Stimulated activated CD8-positive, alpha-beta memory T cell treated with anti-CD3 and anti-CD28 coated beads, Interleukin-15, amount 100 ng/mL, for 48 hours (primary cell): Measurements from ENCODE around the gene ERV3-1.
A peak's percentile ranks its signal among the peaks of the same experiment; 100 is the strongest.
"Not testable (repeated sequence)": the region's sequence is repeated elsewhere in the genome, so short reads cannot be mapped to it uniquely, and the experiment has no call there.

ENCODE experiments used
- DNase-seq, 2 donors: peaks; one replicate each; pipeline ENCODE4 v3.0.0-alpha.2; 2020; ENCODE audit warnings: low read depth in 2 of 2

The ERV3-1 gene

DNA sequence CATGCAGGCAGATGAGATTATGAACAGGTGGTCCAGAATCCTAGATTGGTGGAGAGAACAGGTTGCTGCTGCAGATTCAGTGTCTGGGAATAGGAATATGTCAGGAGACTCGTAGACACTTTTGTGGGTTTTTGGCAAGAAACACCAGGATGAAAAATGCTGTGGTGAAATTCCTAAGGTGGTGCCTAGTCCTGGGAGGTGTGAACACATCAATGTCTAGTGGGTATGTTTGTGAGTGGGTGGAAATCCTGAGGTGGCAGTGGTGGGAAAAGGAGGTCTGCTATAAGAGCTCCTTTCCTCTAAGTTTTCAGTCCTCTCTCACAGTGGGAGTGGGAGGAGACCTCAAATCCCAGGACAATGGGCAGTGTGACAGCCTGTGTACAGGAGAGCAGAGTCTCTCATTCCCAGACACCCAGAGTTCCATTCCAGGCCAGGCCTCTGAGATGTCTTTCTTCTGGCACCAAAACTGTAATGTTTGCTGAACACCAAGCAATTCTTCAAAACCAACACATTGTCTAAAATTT is 5.1 kb downstream of the ERV3-1 start:
- DNase-seq, result no peak

DNA sequence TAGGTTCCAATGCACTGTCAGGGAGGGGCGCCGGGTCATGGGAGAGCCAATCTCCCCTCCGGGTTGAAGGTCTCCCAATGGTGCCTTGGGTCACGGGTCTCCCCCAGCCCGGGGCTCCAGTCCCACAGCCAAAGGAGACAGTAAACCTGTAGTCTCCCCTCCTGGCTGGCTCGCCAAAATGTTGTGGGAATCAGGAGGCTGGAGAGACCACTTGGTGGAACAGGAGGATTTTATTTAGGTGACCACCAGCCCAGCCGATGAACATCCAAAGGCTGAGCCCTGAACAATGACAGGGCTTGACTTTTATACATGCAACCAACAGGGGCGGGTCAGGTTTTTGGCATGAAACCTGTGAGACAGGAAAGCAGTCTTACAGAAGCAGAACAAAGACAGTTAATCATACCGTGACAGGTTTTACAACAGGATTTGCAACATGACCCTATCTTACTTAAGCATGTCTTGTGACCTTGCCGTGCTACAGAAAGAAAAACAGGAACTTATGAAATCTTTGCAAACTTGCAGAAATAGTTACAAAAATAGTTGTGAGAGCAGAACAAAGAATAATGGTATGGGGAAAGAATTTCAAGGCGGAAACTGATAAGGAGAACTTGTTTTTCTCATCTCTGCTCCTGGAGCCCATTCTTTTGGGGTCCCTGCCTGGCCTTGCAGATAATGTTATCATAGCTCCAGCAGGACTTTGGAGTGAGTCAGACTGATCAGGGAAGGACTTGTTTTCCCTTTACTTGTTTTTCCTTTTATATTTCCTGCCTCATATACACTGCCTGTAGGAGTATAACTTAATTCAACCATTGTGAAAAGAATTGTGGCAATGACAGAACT is 7.1 kb downstream of the ERV3-1 start:
- no peak for DNase-seq

DNA sequence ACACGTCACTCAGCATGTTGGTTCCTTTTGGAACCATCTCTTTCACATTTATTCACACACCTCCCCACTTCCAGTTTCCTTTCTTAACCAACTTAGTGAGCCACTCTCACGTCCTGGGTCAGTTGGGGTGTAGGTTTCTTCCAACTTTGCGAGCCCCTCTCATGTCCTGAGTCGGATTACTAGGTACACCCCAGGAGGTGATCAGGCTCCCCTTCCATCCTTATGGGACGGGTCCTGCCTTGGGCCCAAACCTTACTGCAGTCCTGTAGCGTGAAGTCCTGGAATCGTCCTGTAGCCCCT is 7.7 kb downstream of the ERV3-1 start:
- DNase-seq, result no peak

DNA sequence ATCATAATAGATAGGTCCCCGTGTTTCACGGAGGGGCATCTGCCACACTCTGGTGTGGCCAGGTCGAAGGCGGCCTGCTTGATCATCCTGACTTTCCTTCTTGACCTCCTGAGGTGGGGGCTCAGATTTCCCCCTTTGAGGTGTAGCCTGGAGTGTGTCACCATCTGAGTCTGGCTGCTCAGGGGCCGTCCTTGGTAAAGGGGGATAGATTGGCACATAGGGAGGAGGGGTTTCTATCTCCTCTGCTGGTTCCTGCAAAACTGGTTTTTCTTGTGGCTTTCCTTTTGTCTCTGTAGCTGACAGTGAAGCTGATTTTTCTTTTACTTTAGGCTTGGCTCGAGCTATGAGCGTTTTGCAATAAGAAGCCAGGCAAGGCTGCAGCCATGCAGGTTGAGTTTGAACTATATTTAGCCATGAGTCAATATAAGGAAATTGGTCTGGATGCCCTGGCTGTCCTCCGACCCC is 8.5 kb downstream of the ERV3-1 start:
- no peak for DNase-seq

DNA sequence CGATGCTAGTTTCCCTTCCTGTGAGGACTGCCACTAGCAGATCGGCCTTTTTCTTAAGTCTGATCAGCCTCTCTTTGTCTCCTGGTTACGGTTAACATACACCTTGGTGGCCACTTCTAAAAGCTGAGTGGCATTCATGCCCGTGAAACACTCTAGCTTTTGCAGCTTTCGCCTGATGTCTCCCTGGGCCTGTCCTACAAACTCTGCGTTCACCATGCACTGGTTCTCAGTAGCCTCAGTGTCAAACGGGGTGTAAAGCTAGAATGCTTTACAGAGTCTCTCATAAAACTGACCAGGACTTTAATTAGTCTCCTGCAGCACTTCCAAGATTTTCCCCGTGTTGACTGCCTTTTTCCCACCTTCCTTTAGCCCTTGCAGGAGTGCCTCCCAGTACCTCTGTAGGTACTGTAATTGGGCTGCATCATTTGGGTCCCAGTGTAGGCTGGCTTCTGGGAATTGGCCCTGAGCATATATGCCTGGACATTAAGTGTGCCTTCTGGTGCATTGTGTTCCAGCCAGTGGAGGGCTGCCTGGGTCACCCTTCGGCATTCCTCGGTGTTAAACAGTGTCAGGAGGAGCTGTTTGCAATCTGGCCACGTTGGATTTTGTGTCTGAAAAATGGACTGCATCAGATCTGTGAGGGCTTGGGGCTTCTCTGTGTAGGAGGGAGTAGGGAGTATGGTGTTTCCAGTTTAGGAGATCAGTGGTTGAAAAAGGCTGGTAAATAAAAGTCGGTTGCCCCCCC is 9.2 kb downstream of the ERV3-1 start:
- DNase-seq, result no peak

DNA sequence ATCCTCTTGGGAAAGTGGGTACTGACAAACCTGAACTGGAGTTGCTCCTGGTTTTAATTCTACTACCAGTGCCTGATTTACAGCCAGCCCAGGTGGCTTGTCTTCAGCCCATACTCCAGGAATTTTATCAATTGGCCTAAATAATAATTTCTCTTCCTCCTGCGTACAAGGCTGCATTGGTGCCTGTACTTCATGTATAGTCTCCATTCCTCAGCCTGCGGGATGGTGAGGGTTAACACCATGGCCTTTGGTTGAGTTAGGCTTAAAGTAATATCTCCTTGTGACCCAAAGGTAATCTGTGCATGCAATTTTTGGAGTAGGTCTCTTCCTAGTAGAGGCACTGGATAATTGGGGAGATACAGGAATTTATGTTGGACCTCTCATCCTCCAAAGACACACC is 10.2 kb downstream of the ERV3-1 start:
- no peak for DNase-seq

DNA sequence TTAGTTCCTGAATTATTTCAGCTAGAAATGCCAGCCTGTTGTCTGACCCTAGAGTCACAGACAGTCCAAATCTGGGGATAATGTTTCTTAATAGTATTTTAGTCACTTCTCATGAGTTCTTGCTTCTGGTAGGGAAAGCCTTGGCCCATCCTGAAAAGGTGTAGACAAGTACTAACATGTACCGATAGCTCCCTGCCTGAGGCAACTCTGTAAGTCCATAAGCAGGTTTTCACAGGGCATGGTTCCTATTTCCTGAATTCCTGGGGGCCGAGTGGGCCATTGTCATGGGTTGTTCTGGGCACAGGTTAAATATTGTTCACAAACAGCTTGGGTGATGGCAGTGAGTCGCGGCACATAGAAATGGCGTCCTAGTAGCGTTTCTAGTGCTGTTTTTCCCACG is 12.6 kb downstream of the ERV3-1 start:
- no peak for DNase-seq

DNA sequence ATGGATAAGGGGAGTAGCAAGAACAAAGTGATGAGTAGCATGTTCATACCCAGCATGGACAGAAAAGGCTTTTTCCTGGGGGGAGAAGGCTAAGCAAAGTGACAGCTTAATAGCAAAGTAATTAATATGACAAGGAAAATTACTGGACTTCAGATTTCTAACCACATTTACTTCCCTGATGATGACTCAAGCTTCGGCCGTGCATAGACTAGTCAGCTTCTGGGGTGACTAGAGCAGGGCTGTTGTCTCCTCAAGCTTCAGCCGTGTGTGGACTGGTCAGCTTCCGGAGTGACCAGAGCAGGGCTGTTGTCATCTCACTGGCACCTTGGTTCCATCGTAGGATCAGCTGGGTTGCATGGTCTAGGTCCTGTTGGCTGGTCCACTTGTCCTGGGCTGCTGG is 13.5 kb downstream of the ERV3-1 start:
- no peak for DNase-seq

DNA sequence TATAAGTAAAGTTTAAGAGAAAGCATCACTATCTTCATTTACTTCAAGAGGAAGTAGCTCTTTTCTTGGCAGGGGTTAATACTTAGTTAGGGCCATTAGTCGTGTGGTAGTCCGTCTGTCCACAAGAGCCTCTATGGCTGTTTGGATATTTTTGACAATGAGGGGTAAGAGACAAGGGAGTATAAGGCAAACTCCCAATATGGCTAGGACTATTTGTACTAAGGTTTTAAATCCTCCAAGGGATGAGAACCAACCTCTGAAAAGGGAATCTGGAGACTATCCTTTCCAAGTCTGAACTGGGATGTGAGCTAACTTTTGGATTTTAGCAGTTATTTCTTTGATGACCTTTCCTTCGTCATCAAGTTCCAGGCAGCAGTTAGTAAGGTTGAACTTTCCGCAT is 15.6 kb downstream of the ERV3-1 start, which contains the start of gene ZNF117:
ZNF117 (minus strand) TSS at position 101 of the 400 bp plus-strand sequence.
- DNase-seq, result no peak

DNA sequence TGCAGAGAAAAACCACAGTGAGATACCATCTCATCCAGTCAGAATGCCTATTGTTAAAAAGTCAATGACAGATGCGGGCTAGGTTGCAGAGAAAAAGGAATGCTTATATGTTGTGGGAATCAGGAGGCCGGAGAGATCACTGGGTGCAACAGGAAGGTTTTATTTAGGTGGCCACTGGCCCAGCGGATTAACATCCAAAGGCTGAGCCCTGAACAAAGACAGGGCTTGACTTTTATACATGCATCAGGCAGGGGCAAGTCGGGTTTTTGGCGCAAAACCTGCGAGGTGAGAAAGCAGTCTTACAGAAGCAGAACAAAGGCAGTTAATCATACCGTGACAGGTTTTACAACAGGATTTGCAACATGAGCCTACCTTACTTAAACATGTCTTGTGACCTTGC is 16.3 kb downstream of the ERV3-1 start:
- DNase-seq, result no peak

DNA sequence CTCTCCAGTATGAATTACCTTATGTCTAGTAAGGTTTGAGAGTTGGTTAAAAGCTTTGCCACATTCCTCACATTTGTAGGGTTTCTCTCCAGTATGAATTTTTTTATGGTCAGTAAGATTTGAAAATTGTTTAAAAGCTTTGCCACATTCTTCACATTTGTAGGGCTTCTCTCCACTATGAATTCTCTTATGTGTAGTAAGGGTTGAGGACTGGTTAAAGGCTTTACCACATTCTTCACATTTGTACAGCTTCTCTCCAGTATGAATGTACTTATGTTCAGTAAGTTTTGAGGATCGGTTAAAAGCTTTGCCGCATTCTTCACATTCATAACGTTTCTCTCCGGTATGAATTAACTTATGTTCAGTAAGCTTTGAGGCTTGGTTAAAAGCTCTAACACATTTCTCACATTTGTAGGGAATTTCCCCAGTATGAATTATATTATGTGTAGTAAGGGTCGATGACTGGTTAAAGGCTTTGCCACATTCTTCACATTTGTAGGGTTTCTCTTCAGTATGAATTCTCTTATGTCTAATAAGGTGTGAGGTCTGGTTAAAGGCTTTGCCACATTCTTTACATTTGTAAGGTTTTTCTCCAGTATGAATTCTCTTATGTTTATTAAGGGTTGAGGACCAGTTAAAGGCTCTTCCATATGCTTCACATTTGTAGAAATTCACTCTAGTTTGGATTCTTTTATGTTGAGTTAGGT is 27.8 kb downstream of the ERV3-1 start:
- no peak for DNase-seq

DNA sequence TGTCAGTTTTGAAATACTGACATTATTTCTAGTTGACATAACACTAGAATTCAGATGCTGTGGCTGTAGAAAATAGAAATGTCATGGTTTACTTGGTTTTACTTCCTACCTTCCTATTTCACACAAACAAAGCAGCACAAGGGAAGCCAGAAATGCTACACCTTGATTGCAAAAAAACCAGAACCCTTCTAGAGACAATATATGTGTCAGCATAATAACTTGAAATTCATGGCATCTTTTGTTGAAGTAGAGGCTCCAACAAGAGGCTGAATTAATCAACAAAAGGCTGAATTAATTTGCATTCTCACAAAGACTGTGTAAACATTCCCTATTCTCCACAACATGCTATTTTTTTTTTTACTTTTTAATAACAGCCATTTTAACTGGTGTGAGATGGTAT is 40.9 kb downstream of the ERV3-1 start:
- DNase-seq, result no peak

DNA sequence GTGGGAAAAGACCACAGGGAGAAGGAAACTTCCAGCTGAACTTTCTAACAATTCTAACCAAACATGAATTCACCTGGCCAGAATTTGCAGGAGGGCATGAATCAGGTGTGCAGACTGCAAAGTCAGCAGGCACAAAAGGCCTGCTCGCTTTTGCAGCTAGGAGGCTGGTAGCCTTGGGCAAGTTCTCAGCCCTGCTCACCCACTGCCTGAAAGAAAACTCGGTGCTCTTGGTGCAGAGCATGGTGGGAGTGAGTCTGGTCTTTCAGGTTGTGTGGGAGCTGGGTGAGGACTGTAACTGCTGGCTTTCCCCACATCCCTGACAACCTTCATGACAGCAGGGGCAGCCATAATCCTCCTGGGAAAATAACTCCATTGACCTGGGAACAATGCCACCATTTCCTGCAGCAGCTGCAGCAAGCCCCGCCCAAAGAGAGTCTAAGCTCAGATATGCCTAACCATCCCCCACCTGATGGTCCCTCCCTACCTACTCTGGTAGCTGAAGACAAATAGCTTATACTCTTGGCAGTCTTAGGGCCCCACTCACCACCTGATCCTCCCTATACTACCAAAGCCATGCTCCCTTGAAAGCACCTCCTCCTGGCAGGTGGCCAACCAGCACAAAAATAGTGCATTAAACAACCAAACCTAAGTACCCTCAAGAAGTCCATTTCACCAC is 47.3 kb downstream of the ERV3-1 start:
- no peak for DNase-seq

DNA sequence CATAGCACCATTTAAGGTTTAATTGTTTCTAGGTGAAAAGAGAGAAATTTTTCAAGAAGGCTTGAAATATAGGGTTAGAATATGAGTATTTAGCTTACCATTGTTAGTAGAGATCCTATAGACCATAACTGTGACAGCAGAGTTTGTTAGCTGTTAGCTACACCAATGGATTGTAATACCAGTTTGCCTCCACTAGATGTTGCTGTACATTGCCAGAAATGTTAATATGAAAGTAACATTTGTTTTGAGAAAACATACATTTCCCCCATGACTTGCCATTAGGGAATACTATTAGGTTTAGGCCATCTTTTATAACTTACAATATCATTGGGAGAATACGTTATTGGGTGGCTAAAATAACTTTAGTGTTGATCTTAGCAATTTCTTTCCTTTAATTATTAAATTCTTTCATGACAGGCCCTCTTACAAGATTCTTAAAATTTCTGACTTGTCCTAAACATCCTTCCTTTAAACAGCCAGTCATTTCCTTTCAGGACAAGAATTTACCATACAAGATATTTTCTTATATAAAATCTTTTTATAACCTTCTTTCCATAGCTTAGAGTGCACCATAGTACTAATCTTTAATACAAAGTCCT is 55.1 kb downstream of the ERV3-1 start:
- DNase-seq, result no peak

DNA sequence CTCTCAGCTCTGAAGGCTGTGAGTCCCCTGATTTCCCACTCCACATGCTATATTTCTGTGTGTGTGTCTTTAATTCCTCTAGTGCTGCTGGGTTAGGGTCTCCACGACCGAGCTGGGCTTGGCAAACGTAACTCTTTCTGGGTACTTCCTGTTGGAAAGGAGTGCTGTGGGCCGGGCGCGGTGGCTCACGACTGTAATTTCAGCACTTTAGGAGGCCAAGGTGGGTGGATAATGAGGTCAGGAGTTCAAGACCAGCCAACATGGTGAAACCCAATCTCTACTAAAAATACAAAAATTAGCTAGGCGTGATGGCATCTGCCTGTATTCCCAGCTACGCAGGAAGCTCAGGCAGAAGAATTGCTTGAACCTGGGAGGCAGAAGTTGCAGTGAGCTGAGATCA is 55.8 kb downstream of the ERV3-1 start:
- not testable (repeated sequence) for DNase-seq

DNA sequence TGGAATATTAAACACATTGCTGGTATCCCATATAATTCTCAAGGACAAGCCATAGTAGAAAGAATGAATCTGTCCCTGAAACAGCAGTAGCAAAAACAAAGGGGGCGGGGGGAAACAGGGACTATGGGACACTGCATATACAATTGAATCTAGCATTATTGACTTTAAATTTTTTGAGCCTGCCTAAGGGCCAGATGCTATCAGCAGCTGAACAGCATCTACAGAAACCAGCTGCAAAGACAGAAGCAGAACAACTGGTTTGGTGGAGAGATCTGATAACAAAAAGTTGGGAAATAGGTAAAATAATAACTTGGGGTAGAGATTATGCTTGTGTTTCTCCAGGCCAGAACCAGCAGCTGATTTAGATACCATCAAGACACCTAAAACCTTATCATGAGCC is 57.7 kb downstream of the ERV3-1 start:
- not testable (repeated sequence) for DNase-seq

DNA sequence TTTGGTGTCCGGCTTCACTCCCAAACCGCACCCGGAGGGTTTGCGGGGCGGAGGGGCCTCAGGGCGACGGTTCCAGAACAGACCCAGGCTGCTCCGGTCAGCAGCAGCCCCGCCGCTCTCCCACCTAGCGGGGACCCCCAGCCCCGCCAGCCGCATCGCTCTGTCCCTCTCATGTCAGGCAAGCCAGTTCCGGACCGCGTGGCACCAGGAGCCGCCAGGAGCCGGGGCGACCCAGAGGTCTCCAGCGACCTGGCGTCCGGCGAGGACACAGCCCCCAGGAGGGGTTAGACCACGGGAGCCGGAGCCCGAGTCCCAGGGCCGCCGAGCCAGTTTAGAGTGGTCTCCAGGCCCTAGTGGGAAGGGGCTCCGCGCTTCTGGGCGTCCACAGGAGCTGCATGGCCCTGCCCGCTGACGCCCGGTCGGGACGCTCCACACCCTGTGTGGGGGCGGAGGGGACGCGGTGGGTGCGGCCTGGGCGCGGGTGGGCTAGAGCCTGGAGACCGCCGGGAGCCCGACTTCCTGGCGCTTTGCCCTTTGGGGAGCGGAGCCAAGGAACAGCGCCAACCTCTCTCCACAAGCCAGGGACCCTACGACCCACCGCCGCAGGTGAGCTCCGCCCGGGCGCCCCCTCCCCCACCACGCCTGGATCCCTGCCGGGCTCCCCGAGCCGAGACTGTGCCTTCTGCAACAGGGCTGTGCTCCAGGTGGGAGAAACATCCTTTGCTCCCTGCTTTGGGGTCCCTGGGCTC is 59.1 kb downstream of the ERV3-1 start:
- DNase-seq, result no peak

DNA sequence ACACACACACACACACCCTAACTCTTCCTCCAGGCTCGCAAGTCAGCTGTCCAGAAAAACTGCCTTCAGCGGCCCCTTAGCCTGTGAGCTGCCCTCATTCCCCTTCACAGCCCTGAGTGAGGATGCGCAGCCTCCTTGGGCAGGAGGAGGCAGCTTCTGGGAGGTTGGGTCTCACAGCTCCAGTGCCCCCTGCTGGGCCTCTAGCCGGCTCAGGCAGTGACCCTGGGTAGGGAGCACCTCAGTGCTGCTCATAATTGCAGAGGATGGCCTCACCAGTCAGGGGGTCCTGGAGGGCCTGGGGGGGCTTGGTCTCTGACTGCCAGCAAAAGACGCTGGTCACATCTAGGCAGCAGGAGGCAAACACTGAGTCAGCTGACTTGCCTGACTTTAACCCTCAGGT is 59.7 kb downstream of the ERV3-1 start:
- DNase-seq, result peak in 1 of 2 donors; percentile 12

DNA sequence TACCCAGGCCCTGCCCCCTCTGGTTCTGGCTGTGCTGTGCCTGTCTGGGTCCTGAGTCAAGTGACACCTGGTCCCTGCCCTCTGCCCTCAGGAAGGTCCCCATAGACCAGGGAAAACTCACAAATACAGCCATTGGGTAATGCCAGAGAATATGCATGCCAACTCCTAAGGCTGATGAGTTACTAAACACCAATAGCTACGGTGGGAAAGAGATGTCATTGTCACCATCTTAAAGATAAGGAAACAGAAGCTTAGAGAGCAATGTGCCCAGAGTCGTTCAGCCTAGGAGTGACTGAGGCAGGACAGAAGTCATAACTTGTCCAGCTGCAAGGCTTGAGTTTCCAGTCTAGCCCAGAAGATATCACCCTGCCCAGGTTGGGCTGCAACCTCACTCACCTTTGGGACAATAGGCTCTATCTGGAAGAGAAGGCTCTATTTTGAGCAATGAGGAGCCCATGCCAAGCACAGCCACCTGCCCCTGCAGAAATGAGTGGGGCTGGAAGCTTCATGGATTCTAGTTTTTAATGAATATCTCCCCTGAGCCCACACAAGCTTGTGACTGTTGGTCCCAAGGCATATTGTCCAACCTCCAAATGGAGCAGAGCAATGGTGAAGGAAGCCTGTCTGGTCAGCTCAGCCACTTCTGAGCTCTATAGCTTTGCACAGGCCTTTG is 60.8 kb downstream of the ERV3-1 start:
- no peak for DNase-seq
